GM12865 (cell line): ENCODE results near the gene EPN3.

ENCODE experiments used
- DNase-seq: peaks from one replicate; pipeline ENCODE4 v3.0.0; 2010; ENCODE audit warnings: low read depth
- H3K4me3 ChIP-seq: 2 replicates; pipeline ENCODE4 v1.5.1; 2011; ENCODE audit warnings: mild to moderate bottlenecking, low read depth, low read length, control low read depth
- CTCF ChIP-seq: IDR thresholded peaks from 2 replicates; pipeline ENCODE4 v1.5.1; 2011; ENCODE audit warnings: low read length, control low read depth, low read depth, inconsistent platforms; ENCODE audit not compliant: insufficient read depth; ENCODE audit errors: missing control alignments

The EPN3 gene

GRCh38 chr17:50508573-50509460, 23.7 kb upstream of the EPN3 start:
- DNase-seq: peak; percentile 9
- TF ChIP-seq CTCF: no peak
- peak overlapping the region; percentile 59 for H3K4me3 ChIP-seq

GRCh38 chr17:50511058-50511457, 21.5 kb upstream of the EPN3 start:
- peak; percentile 96 for DNase-seq
- no peak for TF ChIP-seq CTCF
- H3K4me3 ChIP-seq: peak overlapping the region; percentile 28; the same call in 1 of the 2 replicates

DNA sequence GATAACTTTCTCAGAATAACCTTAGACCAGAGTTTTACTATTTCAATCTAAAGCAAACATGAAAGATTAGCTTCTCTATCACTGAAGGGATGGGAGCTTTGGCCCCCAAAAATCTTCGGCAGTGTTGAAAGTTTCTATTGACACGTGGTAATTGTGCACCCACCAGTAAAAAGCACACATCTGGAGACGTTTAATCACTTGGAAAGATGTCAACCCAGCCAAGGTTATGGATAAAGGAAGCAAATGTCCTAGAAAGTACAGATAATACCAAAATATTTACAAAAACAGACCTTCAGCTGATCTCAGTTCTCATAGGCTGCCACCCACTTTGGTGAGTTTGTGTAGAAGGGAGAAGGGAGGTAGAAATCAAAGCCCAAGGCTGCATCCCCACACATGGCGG, 19.0 kb upstream of the EPN3 start:
- H3K4me3 ChIP-seq: no peak overlapping the region
- TF ChIP-seq CTCF: no peak
- no peak for DNase-seq

DNA sequence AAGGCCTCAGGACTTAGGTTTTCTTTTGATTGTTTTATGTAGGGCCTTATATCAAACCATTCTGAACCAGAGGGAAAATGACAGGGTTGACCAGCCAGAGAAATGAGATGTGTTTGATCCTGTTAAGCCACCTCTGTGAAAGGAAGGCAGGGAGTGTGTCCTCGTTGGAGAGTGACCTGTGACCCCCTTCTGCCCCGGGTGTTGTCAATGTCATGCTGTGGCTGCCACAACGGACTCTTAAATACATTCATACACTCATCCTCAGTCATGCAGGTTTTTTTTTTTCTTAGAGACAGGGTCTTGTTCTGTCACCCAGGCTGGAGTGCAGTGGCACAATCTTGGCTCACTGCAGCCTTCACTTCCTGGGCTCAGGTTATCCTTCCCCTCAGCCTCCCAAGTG, 18.1 kb upstream of the EPN3 start:
- no peak for DNase-seq
- no peak for TF ChIP-seq CTCF
- no peak overlapping the region for H3K4me3 ChIP-seq

GRCh38 chr17:50514936-50515702, 17.4 kb upstream of the EPN3 start:
- DNase-seq: no peak
- TF ChIP-seq CTCF: no peak
- no peak overlapping the region for H3K4me3 ChIP-seq

DNA sequence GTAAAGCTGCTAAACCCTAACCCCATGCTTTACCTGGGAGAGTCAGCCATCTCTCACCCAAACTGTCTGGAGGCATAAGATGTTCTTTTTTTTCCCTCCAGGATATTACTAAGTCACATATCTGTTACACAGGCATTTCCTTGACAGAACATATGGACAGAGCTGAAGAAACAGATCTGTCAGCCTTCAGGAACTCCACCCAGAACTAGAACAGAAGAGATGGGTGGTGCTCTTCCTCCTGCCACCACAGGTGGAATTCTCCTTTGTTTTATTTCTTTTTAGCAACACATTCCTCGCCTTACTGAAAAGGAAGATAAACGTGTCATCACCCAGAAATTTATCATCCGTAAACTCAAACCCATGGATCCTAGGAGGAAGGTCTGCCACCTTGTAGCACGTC, 15.5 kb upstream of the EPN3 start:
- TF ChIP-seq CTCF: no peak
- no peak for DNase-seq
- no peak overlapping the region for H3K4me3 ChIP-seq
